OCI-LY1 (cell line): Measurements from ENCODE around the gene PDE1C.

Experiments
- H2AFZ ChIP-seq: fragments of 200-600 bp; sonication (generic), shearing (Covaris generic); 2 replicates; pipeline ENCODE4 v1.6.0; 2014; ENCODE audit warnings: antibody characterized with exemption, mild to moderate bottlenecking, low read length
- H3F3A ChIP-seq: fragments of 200-600 bp; sonication (generic), shearing (Covaris generic); 2 replicates; pipeline ENCODE4 v1.6.0; 2014; ENCODE audit warnings: mild to moderate bottlenecking, antibody characterized with exemption, low read length, moderate library complexity; ENCODE audit not compliant: insufficient read depth
- H3K27ac ChIP-seq: fragments of 200-600 bp; sonication (generic); 2 replicates; pipeline ENCODE4 v1.5.1; 2014; ENCODE audit warnings: low read length, mixed run types, mild to moderate bottlenecking, low read depth; ENCODE audit not compliant: poor library complexity, severe bottlenecking
- H3K27me3 ChIP-seq: fragments of 200-600 bp; sonication (generic); 2 replicates; pipeline ENCODE4 v1.6.0; 2014; ENCODE audit warnings: antibody characterized with exemption, mild to moderate bottlenecking, low read length, moderate library complexity; ENCODE audit not compliant: insufficient read depth
- H3K36me3 ChIP-seq: fragments of 200-600 bp; sonication (generic); 2 replicates; pipeline ENCODE4 v1.6.1; 2014; ENCODE audit warnings: mild to moderate bottlenecking, antibody characterized with exemption, low read length, moderate library complexity, mixed read lengths; ENCODE audit not compliant: insufficient read depth
- H3K4me1 ChIP-seq: fragments of 200-600 bp; sonication (generic); 2 replicates; pipeline ENCODE4 v1.5.1; 2014; ENCODE audit warnings: mild to moderate bottlenecking, low read length, moderate library complexity; ENCODE audit not compliant: insufficient read depth, severe bottlenecking
- H3K4me2 ChIP-seq: fragments of 200-600 bp; sonication (generic), shearing (Covaris generic); 2 replicates; pipeline ENCODE4 v1.6.1; 2014; ENCODE audit warnings: low read length
- H3K4me3 ChIP-seq: fragments of 200-600 bp; sonication (generic); 2 replicates; pipeline ENCODE4 v1.5.1; 2014; ENCODE audit warnings: low read length, low read depth, mild to moderate bottlenecking, mixed read lengths; ENCODE audit not compliant: poor library complexity, severe bottlenecking
- H3K79me2 ChIP-seq: fragments of 200-600 bp; shearing (Covaris generic); 2 replicates; pipeline ENCODE4 v1.6.1; 2016; ENCODE audit warnings: mixed run types, low read length, mixed read lengths; ENCODE audit not compliant: insufficient read depth
- H3K9ac ChIP-seq: fragments of 200-600 bp; sonication (generic), shearing (Covaris generic); 2 replicates; pipeline ENCODE4 v1.6.1; 2014; ENCODE audit warnings: mild to moderate bottlenecking, low read length, mixed read lengths
- H3K9me2 ChIP-seq: fragments of 200-600 bp; sonication (generic), shearing (Covaris generic); 2 replicates; pipeline ENCODE4 v1.6.1; 2014; ENCODE audit warnings: low read depth, mild to moderate bottlenecking, low read length, mixed read lengths
- H3K9me3 ChIP-seq: fragments of 200-600 bp; shearing (Covaris generic); 2 replicates; pipeline ENCODE4 v1.6.1; 2014; ENCODE audit warnings: low read length, mixed read lengths
- H4K20me1 ChIP-seq: fragments of 200-600 bp; sonication (generic), shearing (Covaris generic); 2 replicates; pipeline ENCODE4 v1.6.0; 2016; ENCODE audit warnings: mild to moderate bottlenecking, low read length; ENCODE audit not compliant: insufficient read depth
- CTCF ChIP-seq: fragments of 200-600 bp; sonication (generic), shearing (Covaris generic); IDR thresholded peaks from 2 replicates; pipeline ENCODE4 v1.5.1; 2017; ENCODE audit warnings: mild to moderate bottlenecking, antibody characterized with exemption, low read length, moderate library complexity, mixed read lengths
- EZH2 ChIP-seq: fragments of 200-600 bp; sonication (generic), shearing (Covaris generic); IDR thresholded peaks from 2 replicates; pipeline ENCODE4 v1.8.0; 2017; ENCODE audit warnings: borderline replicate concordance, mixed run types, mild to moderate bottlenecking, antibody characterized with exemption, low read length, moderate library complexity, mixed read lengths

The PDE1C gene

GRCh38 chr7:32062150-32062549 lies 8.1 kb downstream of the PDE1C start:
- Histone ChIP-seq H3K4me2 (no peak overlapping the region), H3K4me3 (no peak overlapping the region), H3K9ac (no peak overlapping the region), H3K79me2 (no peaks in the 10 kb centered on the region), H3K27me3 (no peaks in the 10 kb centered on the region), H3K27ac (no peak overlapping the region), H2AFZ (no peak overlapping the region), H3K36me3 (no peaks in the 10 kb centered on the region), H4K20me1 (no peaks in the 10 kb centered on the region), H3K9me2 (no peaks in the 10 kb centered on the region), H3K4me1 (no peaks in the 10 kb centered on the region), H3F3A (no peaks in the 10 kb centered on the region), H3K9me3 (no peaks in the 10 kb centered on the region)
- TF ChIP-seq EZH2 (no peak), CTCF (peak; percentile 89)

- Histone ChIP-seq H3K79me2 (no peaks in the 10 kb centered on the region), H3K36me3 (no peaks in the 10 kb centered on the region), H3K27ac (no peak overlapping the region), H3K4me2 (no peak overlapping the region), H4K20me1 (no peaks in the 10 kb centered on the region), H3K4me1 (no peaks in the 10 kb centered on the region), H3K9me3 (no peaks in the 10 kb centered on the region), H3K9me2 (no peaks in the 10 kb centered on the region), H3K4me3 (no peak overlapping the region), H3K9ac (no peak overlapping the region), H2AFZ (no peak overlapping the region), H3K27me3 (no peaks in the 10 kb centered on the region), H3F3A (no peaks in the 10 kb centered on the region)
- TF ChIP-seq EZH2 = no peak
- TF ChIP-seq CTCF = no peak
Measured at GRCh38 chr7:32061346-32061745, 8.9 kb downstream of the PDE1C start.

GRCh38 chr7:32059289-32060011 lies 10.8 kb downstream of the PDE1C start:
- H2AFZ ChIP-seq = no peak overlapping the region
- H3F3A ChIP-seq = no peaks in the 10 kb centered on the region
- TF ChIP-seq EZH2 = no peak
- TF ChIP-seq CTCF = no peak
- H3K4me1 ChIP-seq = no peaks in the 10 kb centered on the region
- H3K79me2 ChIP-seq = no peaks in the 10 kb centered on the region
- no peaks in the 10 kb centered on the region for H3K27me3 ChIP-seq
- no peaks in the 10 kb centered on the region for H3K36me3 ChIP-seq
- H3K9me2 ChIP-seq = no peaks in the 10 kb centered on the region
- H3K4me2 ChIP-seq = no peak overlapping the region
- no peaks in the 10 kb centered on the region for H3K9me3 ChIP-seq
- H4K20me1 ChIP-seq = no peaks in the 10 kb centered on the region
- H3K9ac ChIP-seq = no peak overlapping the region
- H3K4me3 ChIP-seq = no peak overlapping the region
- H3K27ac ChIP-seq = no peak overlapping the region
